ENCODE results near the gene TRIM62. TPM values are rescaled to one million over a fixed set of nuclear protein-coding genes. Genes with fewer than 3 reads are reported as not detected.

TRIM62 gene
- total RNA-seq, 1 experiment from 2014 or later: 6.9 TPM

- H3K4me1 ChIP-seq (ENCODE audit: insufficient read depth, low read length): peaks cover 9% of the 10 kb centered on the region; the same call in 1 of the 2 replicates
- H3T11ph ChIP-seq (ENCODE audit: low read length): no peak overlapping the region
- no peak overlapping the region for H2BK5ac ChIP-seq (ENCODE audit: insufficient read length, low read length)
- H3K27ac Mint-ChIP-seq: peak overlapping the region; percentile 71 to 97 (median 96); a peak in 5 of 7 replicates
- no peak overlapping the region for H3K14ac ChIP-seq (ENCODE audit: insufficient read depth, low read length)
- WGBS (ENCODE audit: extremely low coverage, insufficient read length, low lambda C conversion rate): no CpG with 5 or more reads among the region's 2 CpGs
- peaks cover 0 to 21% (median 10%) of the 10 kb centered on the region in 3 experiments; a peak in 5 of 7 replicates for H3K36me3 Mint-ChIP-seq (ENCODE audit: insufficient read depth in 1 of 3, low read depth in 3 of 3)
- H4K5ac ChIP-seq (ENCODE audit: insufficient read length, low read depth, low read length): no peak overlapping the region
- H3K4ac ChIP-seq (ENCODE audit: low read depth, low read length): no peak overlapping the region
- no peak overlapping the region for H3K18ac ChIP-seq (ENCODE audit: insufficient read length, low read depth, low read length)
- no peak overlapping the region for H2AK5ac ChIP-seq (ENCODE audit: insufficient read length, low read length)
- H3K4me3 Mint-ChIP-seq: no peak overlapping the region
- no peaks in the 10 kb centered on the region for H3K9me3 ChIP-seq (ENCODE audit: control insufficient read depth, low read depth, low read length)
- H4K8ac ChIP-seq (replicated peaks; ENCODE audit: insufficient read length, low read depth, low read length): no peak overlapping the region
- no peaks in the 10 kb centered on the region for H3K23me2 ChIP-seq (ENCODE audit: insufficient read length, low read depth, low read length, poor library complexity, severe bottlenecking)
- H3K4me2 ChIP-seq (ENCODE audit: insufficient read depth, insufficient read length, low read length): no peak overlapping the region
- H2BK20ac ChIP-seq (ENCODE audit: low read depth, low read length, poor library complexity, severe bottlenecking): no peak overlapping the region
- H3K79me1 ChIP-seq (ENCODE audit: insufficient read depth, low read depth, low read length, poor library complexity, severe bottlenecking): no peaks in the 10 kb centered on the region
- no peak for TF ChIP-seq CTCF (conservative IDR thresholded peaks at IDR 0.05)
- no peak overlapping the region for H3K9ac ChIP-seq (ENCODE audit: extremely low read depth, insufficient read length, low read length)
- no peaks in the 10 kb centered on the region for H3K27me3 ChIP-seq (ENCODE audit: insufficient read depth, low read length)
- no peak for DNase-seq
- no peaks in the 10 kb centered on the region; the same call in 1 of the 2 replicates for H3K27me3 Mint-ChIP-seq (ENCODE audit: low read depth)
- no peak overlapping the region for H2BK15ac ChIP-seq (ENCODE audit: low read depth, low read length)
- no peak overlapping the region for H4K91ac ChIP-seq (ENCODE audit: insufficient read length, low read depth, low read length)
- no peak overlapping the region for H3K23ac ChIP-seq (ENCODE audit: insufficient read length, low read depth, low read length)
- H3K4me1 Mint-ChIP-seq: peaks cover 46 to 50% of the 10 kb centered on the region in 2 experiments
- no peaks in the 10 kb centered on the region for H4K20me1 ChIP-seq (ENCODE audit: control insufficient read depth, insufficient read depth, insufficient read length)
- H3K56ac ChIP-seq (ENCODE audit: insufficient read length, low read depth, low read length): no peak overlapping the region
- H3K27ac ChIP-seq (ENCODE audit: insufficient read length, low read depth, low read length): no peak overlapping the region
- H2AFZ ChIP-seq (ENCODE audit: low read length): no peak overlapping the region
- no peaks in the 10 kb centered on the region for H3K9me3 Mint-ChIP-seq
- no peaks in the 10 kb centered on the region for H3K79me2 ChIP-seq (ENCODE audit: insufficient read depth, low read length)
- no peak overlapping the region for H2BK12ac ChIP-seq (ENCODE audit: insufficient read length, low read depth, low read length)
- no peak overlapping the region for H2BK120ac ChIP-seq (ENCODE audit: low read depth, low read length, poor library complexity, severe bottlenecking)
Observed at GRCh38 chr1:33153650-33154049, 28.2 kb downstream of the TRIM62 start.

Measured in H9 (cell line).